ENCODE data around the gene TMEM184A.

GRCh38 chr7:1554333-1555045 lies 1.5 kb downstream of the TMEM184A start:
- TF ChIP-seq, protein P1, sequence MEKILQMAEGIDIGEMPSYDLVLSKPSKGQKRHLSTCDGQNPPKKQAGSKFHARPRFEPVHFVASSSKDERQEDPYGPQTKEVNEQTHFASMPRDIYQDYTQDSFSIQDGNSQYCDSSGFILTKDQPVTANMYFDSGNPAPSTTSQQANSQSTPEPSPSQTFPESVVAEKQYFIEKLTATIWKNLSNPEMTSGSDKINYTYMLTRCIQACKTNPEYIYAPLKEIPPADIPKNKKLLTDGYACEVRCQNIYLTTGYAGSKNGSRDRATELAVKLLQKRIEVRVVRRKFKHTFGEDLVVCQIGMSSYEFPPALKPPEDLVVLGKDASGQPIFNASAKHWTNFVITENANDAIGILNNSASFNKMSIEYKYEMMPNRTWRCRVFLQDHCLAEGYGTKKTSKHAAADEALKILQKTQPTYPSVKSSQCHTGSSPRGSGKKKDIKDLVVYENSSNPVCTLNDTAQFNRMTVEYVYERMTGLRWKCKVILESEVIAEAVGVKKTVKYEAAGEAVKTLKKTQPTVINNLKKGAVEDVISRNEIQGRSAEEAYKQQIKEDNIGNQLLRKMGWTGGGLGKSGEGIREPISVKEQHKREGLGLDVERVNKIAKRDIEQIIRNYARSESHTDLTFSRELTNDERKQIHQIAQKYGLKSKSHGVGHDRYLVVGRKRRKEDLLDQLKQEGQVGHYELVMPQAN (conservative IDR thresholded peaks at IDR 0.05): no peak
- TF ChIP-seq, protein P2, sequence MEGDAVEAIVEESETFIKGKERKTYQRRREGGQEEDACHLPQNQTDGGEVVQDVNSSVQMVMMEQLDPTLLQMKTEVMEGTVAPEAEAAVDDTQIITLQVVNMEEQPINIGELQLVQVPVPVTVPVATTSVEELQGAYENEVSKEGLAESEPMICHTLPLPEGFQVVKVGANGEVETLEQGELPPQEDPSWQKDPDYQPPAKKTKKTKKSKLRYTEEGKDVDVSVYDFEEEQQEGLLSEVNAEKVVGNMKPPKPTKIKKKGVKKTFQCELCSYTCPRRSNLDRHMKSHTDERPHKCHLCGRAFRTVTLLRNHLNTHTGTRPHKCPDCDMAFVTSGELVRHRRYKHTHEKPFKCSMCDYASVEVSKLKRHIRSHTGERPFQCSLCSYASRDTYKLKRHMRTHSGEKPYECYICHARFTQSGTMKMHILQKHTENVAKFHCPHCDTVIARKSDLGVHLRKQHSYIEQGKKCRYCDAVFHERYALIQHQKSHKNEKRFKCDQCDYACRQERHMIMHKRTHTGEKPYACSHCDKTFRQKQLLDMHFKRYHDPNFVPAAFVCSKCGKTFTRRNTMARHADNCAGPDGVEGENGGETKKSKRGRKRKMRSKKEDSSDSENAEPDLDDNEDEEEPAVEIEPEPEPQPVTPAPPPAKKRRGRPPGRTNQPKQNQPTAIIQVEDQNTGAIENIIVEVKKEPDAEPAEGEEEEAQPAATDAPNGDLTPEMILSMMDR (IDR thresholded peaks at IDR 0.05 in 2 of 3, conservative IDR thresholded peaks at IDR 0.05 in 1 of 3; ENCODE audit: control insufficient read depth in 2 of 3, extremely low read depth in 1 of 3, insufficient read depth in 1 of 3, low read depth in 3 of 3, low read length in 3 of 3): no peak
- no peak for TF ChIP-seq SIN3A (IDR thresholded peaks at IDR 0.05; ENCODE audit: low read depth, low read length)
- no peak for TF ChIP-seq BCL11A (IDR thresholded peaks at IDR 0.05; ENCODE audit: low read depth, low read length)
- TF ChIP-seq EZH2 (IDR thresholded peaks at IDR 0.05; ENCODE audit: borderline replicate concordance, control insufficient read depth, low read depth, low read length): no peak
- no peak for TF ChIP-seq NRF1 (conservative IDR thresholded peaks at IDR 0.05; ENCODE audit: low read depth, low read length)
- no peak for TF ChIP-seq CBFB (IDR thresholded peaks at IDR 0.05; ENCODE audit: low read depth)
- TF ChIP-seq RCOR1 (conservative IDR thresholded peaks at IDR 0.05; ENCODE audit: low read depth, low read length): no peak
- no peak for TF ChIP-seq POLR2A (IDR thresholded peaks at IDR 0.05; ENCODE audit: low read depth, low read length)

All from GM12878 (cell line).